CD4-positive, alpha-beta T cell treated with Interleukin-15 for 4 hours (primary cell): ENCODE data around the gene ZDHHC11B.
"Not testable (repeated sequence)": the region's sequence is repeated elsewhere in the genome, so short reads cannot be mapped to it uniquely, and the experiment has no call there.

ENCODE experiments used
- DNase-seq: peaks from one replicate; pipeline ENCODE4 v3.0.0-alpha.2; 2020; ENCODE audit warnings: low spot score

ZDHHC11B gene

GRCh38 chr5:716740-717139, 67.8 kb downstream of the ZDHHC11B start:
- DNase-seq = not testable (repeated sequence)

GRCh38 chr5:715636-716035, 68.9 kb downstream of the ZDHHC11B start:
- DNase-seq = not testable (repeated sequence)

- not testable (repeated sequence) for DNase-seq
These were observed 70.1 kb downstream of the ZDHHC11B start for GRCh38 chr5:714215-715118.

GRCh38 chr5:713686-714085, 70.8 kb downstream of the ZDHHC11B start:
- DNase-seq = not testable (repeated sequence)

GRCh38 chr5:708848-709517, 75.5 kb downstream of the ZDHHC11B start:
- DNase-seq = not testable (repeated sequence)

- DNase-seq = not testable (repeated sequence)
These were observed 76.2 kb downstream of the ZDHHC11B start for GRCh38 chr5:708374-708773.

GRCh38 chr5:706127-706526, 78.4 kb downstream of the ZDHHC11B start:
- not testable (repeated sequence) for DNase-seq

GRCh38 chr5:696753-697702, 87.5 kb downstream of the ZDHHC11B start:
- not testable (repeated sequence) for DNase-seq

GRCh38 chr5:696191-696590, 88.3 kb downstream of the ZDHHC11B start:
- DNase-seq = not testable (repeated sequence)

GRCh38 chr5:695475-695874, 89.1 kb downstream of the ZDHHC11B start:
- DNase-seq = not testable (repeated sequence)

GRCh38 chr5:694042-694431, 90.5 kb downstream of the ZDHHC11B start:
- not testable (repeated sequence) for DNase-seq

- peak; percentile 81 for DNase-seq
These were observed 91.1 kb downstream of the ZDHHC11B start, which contains the start of gene TPPP for GRCh38 chr5:693271-694041. TSS of gene TPPP (minus strand) at chr5:693352. CDS start at chr5:678060, 15,292 bp downstream.

GRCh38 chr5:692529-693041, 91.9 kb downstream of the ZDHHC11B start:
- peak; percentile 28 for DNase-seq

- no peak for DNase-seq
These were observed 92.6 kb downstream of the ZDHHC11B start for GRCh38 chr5:691817-692528.

- DNase-seq = not testable (repeated sequence)
These were observed 93.5 kb downstream of the ZDHHC11B start for GRCh38 chr5:691049-691448.

GRCh38 chr5:690293-690692, 94.2 kb downstream of the ZDHHC11B start:
- not testable (repeated sequence) for DNase-seq

- DNase-seq = not testable (repeated sequence)
These were observed 96.0 kb downstream of the ZDHHC11B start for GRCh38 chr5:688348-689010.

- not testable (repeated sequence) for DNase-seq
These were observed 97.6 kb downstream of the ZDHHC11B start for GRCh38 chr5:686936-687335.

GRCh38 chr5:686172-686523, 98.4 kb downstream of the ZDHHC11B start:
- not testable (repeated sequence) for DNase-seq
